C4-2B (cell line): Measurements from ENCODE around the gene HOXB5.

Experiments used
- CTCF ChIP-seq: fragments of 450-650 bp; conservative IDR thresholded peaks from 2 replicates; pipeline ENCODE4 v1.5.1; 2017; ENCODE audit warnings: mild to moderate bottlenecking
- ZFX ChIP-seq: fragments of 450-650 bp; IDR thresholded peaks from 2 replicates; pipeline ENCODE4 v1.6.1; 2017

GRCh38 chr17:48570325-48571023 is 23.1 kb downstream of the HOXB5 start:
- no peak for TF ChIP-seq CTCF
- no peak for TF ChIP-seq ZFX
